Keratinocyte (primary cell): ENCODE data around the gene SEC14L5. TPM values are rescaled to one million over a fixed set of nuclear protein-coding genes. Genes with fewer than 3 reads are reported as not detected.

Experiments used
- DNase-seq: peaks from one replicate; pipeline ENCODE4 v3.0.0-alpha.2; 2011; ENCODE audit warnings: low read depth, missing footprints, low spot score
- FAIRE-seq: peaks from 2 replicates; lab custom pipeline; 2011; peaks lifted over from hg19 to GRCh38; lab: Jason Lieb, UNC
- H2AFZ ChIP-seq: 2 replicates; pipeline ENCODE4 v1.6.0; 2012; ENCODE audit warnings: low read length, control low read depth, inconsistent platforms; ENCODE audit not compliant: control insufficient read depth
- H3K27ac ChIP-seq: 2 replicates; pipeline ENCODE4 v1.5.1; 2011; ENCODE audit warnings: low read length; ENCODE audit not compliant: control insufficient read depth, insufficient read depth
- H3K27me3 ChIP-seq: 3 replicates; pipeline ENCODE4 v1.6.0; 2011; ENCODE audit warnings: low read length; ENCODE audit not compliant: control insufficient read depth, insufficient read depth; ENCODE audit errors: extremely low read depth
- H3K36me3 ChIP-seq, 2 experiments: 2 replicates in 1 of 2; 3 replicates in 1 of 2; pipeline ENCODE4 v1.5.1; 2011; ENCODE audit warnings: low read length in 2 of 2, mild to moderate bottlenecking in 1 of 2; ENCODE audit not compliant: control insufficient read depth in 2 of 2, insufficient read depth in 2 of 2; ENCODE audit errors: extremely low read depth in 1 of 2
- H3K4me1 ChIP-seq: 3 replicates; pipeline ENCODE4 v1.5.1; 2011; ENCODE audit warnings: low read length; ENCODE audit not compliant: control insufficient read depth, insufficient read depth; ENCODE audit errors: extremely low read depth
- H3K4me2 ChIP-seq: 3 replicates; pipeline ENCODE4 v1.6.0; 2011; ENCODE audit warnings: low read depth, low read length; ENCODE audit not compliant: control insufficient read depth, insufficient read depth; ENCODE audit errors: extremely low read depth
- H3K4me3 ChIP-seq, 3 experiments: fragments of 200-600 bp in 1 of 3; sonication (generic) in 1 of 3; 2 replicates in 2 of 3; 3 replicates in 1 of 3; pipeline ENCODE4 v1.5.1; 2011 to 2016; ENCODE audit warnings: low read length in 3 of 3, mild to moderate bottlenecking in 3 of 3, control low read depth in 2 of 3, inconsistent platforms in 1 of 3, low read depth in 1 of 3, mixed read lengths in 1 of 3, mixed run types in 1 of 3, moderate library complexity in 1 of 3; ENCODE audit not compliant: control insufficient read depth in 2 of 3, insufficient read depth in 2 of 3; ENCODE audit errors: extremely low read depth in 1 of 3
- H3K79me2 ChIP-seq: 2 replicates; pipeline ENCODE4 v1.6.0; 2012; ENCODE audit warnings: low read length; ENCODE audit not compliant: control insufficient read depth, insufficient read depth
- H3K9ac ChIP-seq: 3 replicates; pipeline ENCODE4 v1.6.0; 2011; ENCODE audit warnings: low read length; ENCODE audit not compliant: control insufficient read depth, insufficient read depth; ENCODE audit errors: extremely low read depth
- H3K9me1 ChIP-seq: 3 replicates; pipeline ENCODE4 v1.6.0; 2011; ENCODE audit warnings: low read length; ENCODE audit not compliant: control insufficient read depth, insufficient read depth; ENCODE audit errors: extremely low read depth
- H3K9me3 ChIP-seq: 2 replicates; pipeline ENCODE4 v1.5.1; 2012; ENCODE audit warnings: low read depth, low read length; ENCODE audit not compliant: control insufficient read depth
- H4K20me1 ChIP-seq: 3 replicates; pipeline ENCODE4 v1.6.0; 2011; ENCODE audit warnings: low read length; ENCODE audit not compliant: control insufficient read depth, insufficient read depth; ENCODE audit errors: extremely low read depth
- EZH2 ChIP-seq: IDR thresholded peaks from one replicate; pipeline ENCODE4 v1.6.1; 2012; ENCODE audit warnings: inconsistent platforms, mild to moderate bottlenecking, low read length, moderate library complexity
- dilution Hi-C: fragments of 300-500 bp; cut with MboI; formaldehyde crosslinking; loops from one replicate; pipeline ENCODE4 v1.7.0; 2020; ENCODE audit warnings: low sequenced_read_pairs; ENCODE audit not compliant: extremely low pct_ligation_motif_present
- polyA plus RNA-seq, 5 experiments: library from polyadenylated mRNA; depleted of rRNA in 3 of 5; stranded (reverse) in 3 of 5; stranded (forward) in 1 of 5; unstranded in 1 of 5; fragments of >200 nt; gene quantifications; 1 replicate in 1 of 5; 2 replicates in 3 of 5; 3 replicates in 1 of 5; pipeline versions ENCODE4 v1.2.1 to v1.2.3, GENCODE V29; 2011 to 2012; ENCODE audit warnings: missing spikeins in 2 of 5, low read depth in 1 of 5, low replicate concordance in 1 of 5
- TF ChIP-seq, protein P1 (sequence below), 3 experiments: IDR thresholded peaks in 1 of 3; conservative IDR thresholded peaks in 1 of 3; optimal IDR thresholded peaks in 1 of 3; 2 replicates in 2 of 3; 3 replicates in 1 of 3; pipeline versions ENCODE3 to v1.5.1; 2011; ENCODE audit warnings: low read length in 3 of 3, mild to moderate bottlenecking in 3 of 3, moderate library complexity in 2 of 3, control low read depth in 1 of 3, inconsistent platforms in 1 of 3; ENCODE audit not compliant: insufficient read depth in 2 of 3; ENCODE audit errors: extremely low read depth in 1 of 3

The SEC14L5 gene
- polyA plus RNA-seq, 1 donor (not counting 4 experiments of a cell fraction or from before 2014, with no cell fraction given): 0.08 TPM

GRCh38 chr16:4922721-4923342 is 35.3 kb upstream of the SEC14L5 start:
- peak overlapping the region; percentile 77 for H3K4me2 ChIP-seq
- no peaks in the 10 kb centered on the region for H4K20me1 ChIP-seq
- no peaks in the 10 kb centered on the region for H3K9me1 ChIP-seq
- peaks cover 49% of the 10 kb centered on the region for H3K4me1 ChIP-seq
- H2AFZ ChIP-seq: peak overlapping the region; percentile 93
- H3K9ac ChIP-seq: peak overlapping the region; percentile 46
- H3K9me3 ChIP-seq: peaks cover 7% of the 10 kb centered on the region
- peaks cover 3% of the 10 kb centered on the region for H3K79me2 ChIP-seq
- DNase-seq (no peak), FAIRE-seq (peak; percentile 92)
- H3K4me3 ChIP-seq: peak overlapping the region in 2 of 3 experiments; percentile 44 to 46
- dilution Hi-C loops: no loop called here
- H3K36me3 ChIP-seq: peaks cover 6% of the 10 kb centered on the region in 2 experiments
- H3K27me3 ChIP-seq: no peaks in the 10 kb centered on the region
- TF ChIP-seq, protein P1, sequence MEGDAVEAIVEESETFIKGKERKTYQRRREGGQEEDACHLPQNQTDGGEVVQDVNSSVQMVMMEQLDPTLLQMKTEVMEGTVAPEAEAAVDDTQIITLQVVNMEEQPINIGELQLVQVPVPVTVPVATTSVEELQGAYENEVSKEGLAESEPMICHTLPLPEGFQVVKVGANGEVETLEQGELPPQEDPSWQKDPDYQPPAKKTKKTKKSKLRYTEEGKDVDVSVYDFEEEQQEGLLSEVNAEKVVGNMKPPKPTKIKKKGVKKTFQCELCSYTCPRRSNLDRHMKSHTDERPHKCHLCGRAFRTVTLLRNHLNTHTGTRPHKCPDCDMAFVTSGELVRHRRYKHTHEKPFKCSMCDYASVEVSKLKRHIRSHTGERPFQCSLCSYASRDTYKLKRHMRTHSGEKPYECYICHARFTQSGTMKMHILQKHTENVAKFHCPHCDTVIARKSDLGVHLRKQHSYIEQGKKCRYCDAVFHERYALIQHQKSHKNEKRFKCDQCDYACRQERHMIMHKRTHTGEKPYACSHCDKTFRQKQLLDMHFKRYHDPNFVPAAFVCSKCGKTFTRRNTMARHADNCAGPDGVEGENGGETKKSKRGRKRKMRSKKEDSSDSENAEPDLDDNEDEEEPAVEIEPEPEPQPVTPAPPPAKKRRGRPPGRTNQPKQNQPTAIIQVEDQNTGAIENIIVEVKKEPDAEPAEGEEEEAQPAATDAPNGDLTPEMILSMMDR (optimal IDR thresholded peaks at IDR 0.05 in 1 of 3, IDR thresholded peaks at IDR 0.05 in 1 of 3, conservative IDR thresholded peaks at IDR 0.05 in 1 of 3; ENCODE audit: extremely low read depth in 1 of 3, insufficient read depth in 2 of 3, low read length in 3 of 3): peak; percentile 17 to 42 (median 38)
- no peak for TF ChIP-seq EZH2
- H3K27ac ChIP-seq: peak overlapping the region; percentile 61

GRCh38 chr16:4923853-4924252 is 34.3 kb upstream of the SEC14L5 start:
- Histone ChIP-seq H2AFZ (no peak overlapping the region), H3K79me2 (peaks cover 3% of the 10 kb centered on the region), H3K9ac (no peak overlapping the region), H3K4me3 (no peak overlapping the region), H3K9me3 (peaks cover 7% of the 10 kb centered on the region), H4K20me1 (no peaks in the 10 kb centered on the region), H3K9me1 (no peaks in the 10 kb centered on the region), H3K36me3 (peaks cover 6 to 8% of the 10 kb centered on the region in 2 experiments), H3K27me3 (no peaks in the 10 kb centered on the region), H3K4me2 (no peak overlapping the region), H3K4me1 (peaks cover 44% of the 10 kb centered on the region), H3K27ac (no peak overlapping the region)
- dilution Hi-C loops: no loop called here
- FAIRE-seq: no peak
- TF ChIP-seq, protein P1 (optimal IDR thresholded peaks at IDR 0.05 in 1 of 3, IDR thresholded peaks at IDR 0.05 in 1 of 3, conservative IDR thresholded peaks at IDR 0.05 in 1 of 3; ENCODE audit: extremely low read depth in 1 of 3, insufficient read depth in 2 of 3, low read length in 3 of 3): no peak
- no peak for TF ChIP-seq EZH2
- no peak for DNase-seq
